ENCODE data around the gene PRR5L.

PRR5L gene

DNA sequence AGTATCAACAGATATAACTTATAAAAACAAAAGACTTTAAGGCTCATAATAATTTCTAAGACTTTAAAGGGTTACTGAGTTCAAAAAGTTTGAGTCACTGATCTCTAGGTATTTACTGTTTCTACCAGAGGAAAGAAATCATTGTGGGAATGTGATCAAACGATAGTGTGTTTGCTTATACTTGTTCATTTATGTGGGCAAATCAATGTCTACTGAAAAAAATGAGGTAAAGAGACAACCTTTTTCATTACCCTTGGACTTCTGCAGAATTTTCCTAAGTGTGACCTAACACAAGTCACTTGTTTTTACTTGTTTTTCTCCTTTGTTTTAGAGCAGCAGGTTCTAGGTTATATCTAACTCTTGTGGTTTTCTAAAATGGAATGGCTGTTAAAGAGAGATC, 65.4 kb downstream of the PRR5L start:
- DNase-seq = no peak

DNA sequence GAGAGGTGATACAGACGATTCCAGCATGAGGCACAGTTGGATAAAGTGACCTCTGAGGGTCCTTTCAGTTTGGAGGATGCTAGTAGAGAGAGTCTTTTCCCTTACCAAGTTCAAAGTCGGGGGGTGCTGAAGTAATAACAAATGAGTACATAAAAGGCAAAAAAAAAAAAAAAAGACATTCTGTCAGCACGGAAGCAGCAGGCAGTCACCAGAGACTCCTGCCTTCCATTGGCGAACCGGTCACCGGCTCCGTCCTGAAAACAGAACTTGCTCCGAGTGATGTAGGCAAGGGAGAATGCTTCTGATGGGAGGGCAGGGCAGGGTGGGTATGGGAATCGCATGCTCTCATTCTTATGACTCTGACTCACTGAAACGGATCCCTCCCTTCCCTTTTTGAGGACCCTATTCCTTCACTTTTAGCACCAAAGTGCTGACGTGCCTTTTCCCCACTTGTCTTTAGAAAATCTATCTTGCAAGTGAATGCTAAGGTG, 65.9 kb downstream of the PRR5L start:
- no peak for DNase-seq

DNA sequence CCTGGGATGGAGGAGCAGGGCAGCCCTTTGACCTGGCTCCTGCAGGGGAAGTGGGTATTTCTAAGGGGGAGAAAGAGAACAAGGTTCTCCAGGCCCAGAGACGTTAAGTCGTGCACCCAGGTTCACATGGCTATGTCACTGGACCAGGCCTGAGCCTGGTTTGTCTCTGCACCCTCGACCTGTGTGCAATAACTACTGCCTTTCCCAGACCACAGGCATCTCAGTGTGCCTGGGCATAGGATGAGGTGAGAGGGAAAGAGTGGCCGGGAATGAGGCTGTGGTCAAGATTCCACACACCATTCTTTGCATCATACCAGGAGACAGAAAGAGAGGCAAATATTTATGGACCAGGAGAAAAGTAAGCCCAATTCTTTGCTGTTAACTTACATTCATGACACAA, 66.8 kb downstream of the PRR5L start:
- no peak for DNase-seq

DNA sequence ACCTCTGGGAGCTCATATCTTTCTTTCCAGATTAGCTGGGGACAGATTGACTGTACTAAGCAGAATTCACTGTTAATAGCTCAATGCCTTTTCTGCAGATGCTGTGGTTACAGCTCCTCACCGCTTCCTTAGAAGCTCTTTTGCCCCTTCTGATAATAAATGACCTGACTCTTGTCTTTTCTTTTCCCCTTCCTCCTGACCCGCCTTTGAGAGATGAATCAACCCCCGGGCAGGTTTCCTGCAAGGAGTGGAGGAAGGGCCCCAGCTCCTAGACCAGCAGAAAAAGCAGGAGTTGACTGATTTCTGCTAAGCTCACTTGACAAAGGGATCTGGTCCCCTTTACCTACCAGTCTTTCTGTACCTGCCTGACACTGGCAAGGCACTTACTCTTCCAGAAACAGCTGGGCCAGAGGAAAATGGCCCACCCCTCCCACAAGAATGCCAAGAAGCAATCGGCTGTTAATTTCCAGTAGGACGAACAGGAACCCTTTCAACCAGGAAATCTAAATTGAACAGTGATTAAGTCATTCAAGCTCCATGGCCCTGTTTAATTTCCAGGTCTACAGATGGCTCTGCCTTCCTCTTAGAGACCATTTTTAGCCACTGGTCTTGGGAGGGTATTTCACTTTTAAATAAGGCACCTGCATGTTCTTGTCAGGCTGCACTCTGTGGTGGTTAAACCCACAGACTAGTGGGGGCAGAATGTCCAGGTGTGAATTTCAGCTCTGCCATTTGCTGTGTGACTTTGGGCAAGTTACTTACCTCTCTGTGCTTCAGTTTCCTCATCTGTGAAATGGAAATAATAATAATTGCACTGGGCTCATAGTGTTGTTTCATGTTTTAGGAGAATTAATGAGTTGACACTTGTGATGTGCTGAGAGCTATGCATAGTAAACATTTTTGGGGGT, 67.5 kb downstream of the PRR5L start:
- DNase-seq = peak; percentile 9

DNA sequence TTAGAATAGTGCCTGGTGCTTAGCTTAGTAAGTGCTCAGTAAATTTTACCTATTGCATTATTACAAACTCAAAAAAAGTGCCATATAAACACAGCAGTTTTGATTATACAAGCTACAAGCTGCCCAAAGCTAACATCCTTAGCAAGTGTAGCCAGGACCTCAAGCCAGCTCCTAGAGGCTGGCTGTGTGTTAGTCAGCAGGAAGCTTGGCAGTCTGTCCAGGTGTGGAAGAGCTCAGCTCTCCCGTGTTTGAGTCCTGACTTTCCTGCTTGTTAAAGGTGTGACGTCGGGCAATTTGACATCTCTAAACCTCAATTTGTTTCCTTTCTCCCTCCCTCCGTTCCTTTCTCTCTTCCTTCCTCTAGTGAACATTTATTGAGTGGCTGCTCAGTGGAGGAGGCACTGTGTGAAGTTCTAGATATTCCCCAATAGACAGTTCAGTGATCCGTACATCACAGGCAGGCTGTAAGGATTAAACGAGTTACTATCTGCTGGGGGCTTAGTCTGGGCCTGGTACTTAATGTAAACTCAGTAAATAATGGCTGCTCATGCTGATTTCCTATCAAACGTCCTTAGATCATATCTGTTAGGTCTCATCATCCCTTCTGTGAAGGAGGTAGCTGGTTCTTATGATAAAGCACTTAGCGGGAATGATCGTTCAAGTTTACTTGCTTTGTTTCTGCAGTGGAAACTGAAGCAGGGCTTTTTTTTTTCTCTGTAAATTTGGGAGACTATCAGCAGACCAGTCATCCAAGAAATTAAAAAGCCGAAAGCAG, 68.7 kb downstream of the PRR5L start:
- no peak for DNase-seq

DNA sequence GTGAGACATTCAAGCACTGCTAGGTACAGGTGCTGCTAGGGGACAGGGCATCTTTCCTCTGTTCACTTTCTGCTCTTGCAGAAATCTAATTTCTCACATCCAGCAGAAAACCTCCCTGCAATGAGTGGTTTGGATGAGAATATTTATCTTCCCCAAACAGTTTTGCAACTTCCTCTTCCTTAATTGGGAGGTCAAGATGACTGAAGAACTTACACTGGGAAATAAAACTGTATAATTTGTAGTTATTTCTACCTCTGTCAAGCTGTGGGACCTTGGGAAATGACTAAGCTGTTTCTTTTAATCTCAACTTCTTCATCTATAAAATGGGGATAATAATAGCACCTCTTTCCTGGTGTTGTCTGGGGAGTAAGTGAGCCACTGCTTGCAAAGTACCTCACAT, 69.8 kb downstream of the PRR5L start:
- DNase-seq = peak; percentile 11

DNA sequence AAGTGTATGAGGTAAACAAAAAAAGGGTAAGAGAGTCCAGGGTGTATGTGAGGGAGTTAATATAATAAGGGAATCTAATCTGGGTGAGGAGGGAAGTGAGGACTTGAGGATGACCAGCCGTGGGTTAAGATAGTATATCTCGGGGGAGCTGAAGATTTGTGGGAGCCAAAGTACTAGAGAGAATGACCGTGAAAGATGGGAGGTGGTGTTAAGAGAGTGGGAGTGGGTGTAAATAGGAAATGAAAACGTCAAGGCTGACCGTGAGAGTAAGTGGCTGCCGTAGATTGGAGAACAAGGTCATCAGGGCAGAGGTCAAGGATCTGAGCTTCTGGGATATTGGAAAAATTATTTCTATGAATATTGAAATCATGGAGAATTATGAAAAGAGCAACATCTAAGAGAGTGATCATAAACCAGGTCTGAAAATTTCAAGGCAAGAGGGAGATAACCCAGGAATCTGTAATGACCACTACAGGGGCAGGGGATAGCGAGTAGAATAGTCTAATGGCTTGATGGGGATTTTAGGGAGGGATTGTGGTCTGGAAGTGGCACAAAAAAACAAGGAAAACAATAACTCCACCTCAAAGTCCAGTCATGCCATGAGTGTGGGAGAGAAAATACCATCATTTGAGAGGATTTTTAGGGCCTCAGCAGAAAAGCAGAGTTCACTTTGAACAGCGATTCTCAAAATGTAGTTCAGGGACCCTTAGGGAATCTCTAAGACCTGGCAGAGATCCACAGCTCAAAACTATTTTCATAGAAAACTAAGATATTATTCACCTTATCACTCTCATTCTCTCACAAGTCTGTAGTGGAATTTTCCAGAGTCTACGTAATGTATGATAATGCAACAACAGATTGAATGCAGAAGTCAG, 72.0 kb downstream of the PRR5L start:
- no peak for DNase-seq

DNA sequence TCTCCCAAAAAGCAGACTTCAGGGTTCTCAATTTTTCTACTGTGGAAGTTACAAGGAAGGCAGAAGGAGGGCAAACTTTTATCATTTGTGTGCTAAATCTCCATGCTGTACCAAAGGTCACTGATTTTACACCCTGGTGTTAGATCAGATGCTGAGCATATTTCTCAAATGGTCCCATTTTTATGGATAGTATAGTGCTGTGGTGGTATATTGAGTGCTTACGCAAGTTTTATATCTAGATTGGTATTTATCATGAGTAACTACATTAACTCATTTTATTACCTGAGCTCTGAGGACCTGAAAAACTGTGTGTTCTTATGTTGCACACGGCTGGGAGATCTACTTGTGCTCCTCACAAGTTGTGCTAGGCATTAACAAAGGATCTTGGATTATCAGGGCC, 75.1 kb downstream of the PRR5L start:
- no peak for DNase-seq

DNA sequence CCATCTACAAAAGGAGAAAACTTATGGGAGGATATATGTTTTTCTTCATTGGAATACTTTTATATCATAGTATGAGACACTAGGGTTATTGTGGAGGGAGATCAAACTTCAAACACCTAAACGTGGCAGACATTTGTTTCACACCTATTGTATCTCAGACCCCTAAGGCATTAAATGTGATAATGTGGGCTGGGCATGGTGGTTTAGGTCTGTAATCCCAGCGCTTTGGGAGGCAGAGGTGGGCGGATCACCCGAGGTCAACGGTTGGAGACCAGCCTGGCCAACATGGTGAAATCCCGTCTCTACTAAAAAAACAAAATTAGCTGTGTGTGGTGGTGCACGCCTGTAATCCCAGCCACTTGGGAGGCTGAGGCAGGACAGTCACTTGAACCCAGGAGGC, 75.5 kb downstream of the PRR5L start:
- no peak for DNase-seq

DNA sequence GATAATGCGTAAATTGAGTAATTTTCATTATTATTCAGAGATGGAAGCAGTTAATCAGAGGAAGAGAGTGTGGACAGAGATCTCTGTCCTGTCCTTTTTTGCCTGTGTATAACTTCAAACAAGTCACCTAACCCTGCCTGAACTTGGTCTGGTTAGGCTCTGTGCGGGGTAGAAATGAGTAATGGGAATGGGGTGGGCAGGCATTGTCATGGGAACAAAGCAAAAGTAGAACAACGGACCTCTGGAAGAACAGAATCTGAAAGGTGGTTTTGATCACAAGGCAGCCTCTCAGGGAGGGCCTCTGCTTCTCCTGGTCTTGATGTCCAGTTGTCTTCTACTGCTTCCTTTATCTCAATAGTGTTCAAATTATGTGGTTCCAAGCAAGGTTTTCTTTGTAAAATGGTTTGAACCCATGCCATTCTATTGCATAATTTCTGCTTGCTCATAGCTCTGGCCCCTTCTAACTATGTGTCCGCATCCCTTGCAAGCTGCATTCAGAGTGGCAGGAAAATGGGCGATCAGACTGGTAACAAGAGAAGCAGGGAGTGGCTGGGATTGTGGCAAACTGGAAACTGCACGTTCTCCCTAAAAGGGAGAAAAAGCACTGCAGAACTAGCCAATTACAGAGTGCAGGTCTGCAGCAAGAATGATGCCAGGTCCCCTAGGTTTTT, 76.1 kb downstream of the PRR5L start:
- no peak for DNase-seq

DNA sequence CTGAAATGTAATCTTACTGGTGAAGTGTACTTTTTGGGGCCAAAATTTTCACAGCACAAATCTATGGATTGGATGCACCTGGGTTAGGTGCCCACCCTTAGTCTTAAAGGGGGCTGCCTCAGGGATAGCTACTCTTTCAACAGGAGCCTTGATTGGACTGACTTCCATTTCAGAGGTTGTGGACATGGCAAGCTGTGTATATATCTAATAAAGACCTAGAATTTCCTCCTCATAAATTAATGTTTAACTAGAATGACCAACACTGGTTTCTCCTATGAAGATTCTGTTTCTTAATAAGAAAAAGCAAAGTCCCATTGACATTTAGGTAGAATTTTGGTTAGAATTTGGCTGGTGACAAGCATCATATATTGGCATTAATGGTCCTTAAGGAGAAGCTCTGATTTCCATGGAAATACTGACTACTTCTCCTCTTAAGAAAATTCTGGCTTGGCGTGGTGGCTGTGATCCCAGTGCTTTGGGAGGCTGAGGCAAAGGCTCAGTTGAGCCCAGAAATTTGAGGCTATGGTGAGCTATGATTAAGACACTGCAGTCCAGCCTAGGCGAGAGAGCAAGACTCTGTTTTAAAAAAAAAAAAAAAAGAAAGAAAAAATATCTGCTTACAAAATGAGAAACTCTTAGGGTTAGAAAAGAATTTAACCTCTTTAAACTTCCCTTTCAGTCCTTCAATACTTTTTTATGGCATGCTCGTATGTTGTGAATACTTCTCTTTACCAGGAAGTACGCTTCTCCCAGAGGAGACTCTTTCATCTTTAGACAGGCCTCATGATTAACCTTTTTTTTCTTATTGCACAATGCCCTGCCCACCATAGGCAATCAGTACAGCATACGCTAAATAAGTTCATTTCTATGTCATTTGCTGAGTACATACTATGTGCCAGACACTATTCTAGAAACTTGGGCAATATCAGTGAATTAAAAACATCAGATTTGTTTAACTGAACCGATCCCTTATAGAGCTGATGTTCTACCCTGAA, 77.2 kb downstream of the PRR5L start:
- DNase-seq = no peak

DNA sequence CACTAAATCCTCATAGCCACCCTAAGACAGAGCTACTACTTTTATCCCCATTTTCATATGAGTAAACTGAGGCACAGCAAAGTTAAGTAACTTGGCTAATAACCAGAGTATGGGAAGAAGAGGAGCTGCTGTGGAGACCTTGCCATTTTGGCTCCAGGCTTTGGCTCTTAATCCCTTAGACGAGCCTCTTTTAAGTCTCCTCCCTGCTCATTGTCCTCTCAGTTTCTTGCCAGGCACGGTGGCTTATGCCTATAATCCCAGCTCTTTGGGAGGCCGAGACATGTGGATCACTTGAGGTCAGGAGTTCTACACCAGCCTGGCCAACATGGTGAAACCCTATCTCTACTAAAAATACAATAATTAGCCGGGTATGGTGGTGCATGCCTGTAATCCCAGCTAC, 78.6 kb downstream of the PRR5L start:
- DNase-seq = no peak

DNA sequence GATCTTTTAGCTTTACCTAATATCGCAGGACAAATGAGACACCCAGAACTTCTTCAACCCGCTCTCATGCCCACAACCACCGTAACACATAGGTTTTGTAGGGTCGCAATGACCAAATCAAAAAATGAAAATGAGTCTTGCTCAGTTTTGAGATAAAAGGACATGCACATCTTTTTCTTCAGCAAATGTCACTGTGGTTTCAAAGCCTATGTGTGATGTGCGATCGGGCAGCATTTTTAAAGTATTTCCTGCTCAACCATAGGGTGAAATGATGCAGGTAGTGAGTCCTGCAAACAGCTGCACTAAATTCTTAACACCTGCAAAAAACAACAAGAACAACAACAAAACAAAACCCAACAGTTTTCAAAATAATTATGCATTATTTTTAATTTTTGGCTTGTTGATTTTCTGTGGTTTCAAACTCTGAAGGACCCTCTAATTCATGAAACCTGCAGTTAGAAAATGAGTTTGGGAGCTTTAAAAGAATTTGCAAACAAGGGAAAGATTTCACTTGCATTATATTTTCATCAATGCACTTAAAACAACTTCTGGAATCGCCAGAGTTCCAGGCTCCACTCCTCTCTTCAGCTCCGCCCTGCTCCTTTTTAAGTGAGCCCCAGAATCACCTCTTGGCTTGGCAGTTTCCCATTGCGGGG, 79.4 kb downstream of the PRR5L start:
- DNase-seq = no peak

DNA sequence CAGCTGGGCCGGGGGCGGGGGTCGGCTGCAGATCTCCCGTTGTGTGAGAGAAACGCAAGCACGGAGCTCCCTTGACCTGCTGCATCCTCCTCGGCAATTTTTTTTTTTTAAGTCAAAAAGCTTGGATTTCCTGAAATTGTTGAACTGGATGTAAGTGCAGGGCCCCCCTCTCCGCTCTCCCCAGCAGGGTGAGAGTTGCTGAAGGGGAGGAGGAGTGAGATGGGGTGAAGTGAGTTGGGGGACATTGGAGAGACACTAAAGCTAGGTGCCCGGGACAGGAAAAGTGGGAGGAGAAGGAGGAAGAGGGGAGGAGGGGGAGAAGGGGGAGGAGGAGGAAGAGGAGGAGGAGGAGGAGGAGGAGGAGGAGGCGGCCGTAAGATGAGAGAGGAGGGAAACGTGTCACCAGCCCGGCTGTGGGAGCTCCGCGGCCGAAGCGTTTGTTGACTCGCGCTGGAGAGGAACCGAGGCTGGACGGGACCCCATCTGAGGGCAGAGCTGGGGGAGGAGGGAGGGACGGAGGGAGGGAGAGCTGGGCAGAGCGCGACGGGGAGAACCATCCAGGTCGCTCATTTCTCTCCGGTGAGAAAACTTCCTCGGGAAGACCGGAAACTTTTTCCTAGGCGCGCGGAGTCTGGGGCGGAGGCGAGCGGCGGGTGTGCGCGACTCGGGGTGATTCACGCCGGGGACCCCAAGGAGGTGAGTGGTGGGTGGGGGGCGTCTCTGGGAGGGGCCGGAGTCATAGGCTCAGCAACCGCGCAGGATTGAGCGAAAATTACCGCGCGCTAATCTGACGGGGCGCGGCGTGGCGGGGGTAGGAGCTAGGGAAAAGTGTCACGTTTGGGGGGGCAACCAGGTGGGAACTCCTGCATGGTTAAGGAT, 80.2 kb downstream of the PRR5L start:
- no peak for DNase-seq

DNA sequence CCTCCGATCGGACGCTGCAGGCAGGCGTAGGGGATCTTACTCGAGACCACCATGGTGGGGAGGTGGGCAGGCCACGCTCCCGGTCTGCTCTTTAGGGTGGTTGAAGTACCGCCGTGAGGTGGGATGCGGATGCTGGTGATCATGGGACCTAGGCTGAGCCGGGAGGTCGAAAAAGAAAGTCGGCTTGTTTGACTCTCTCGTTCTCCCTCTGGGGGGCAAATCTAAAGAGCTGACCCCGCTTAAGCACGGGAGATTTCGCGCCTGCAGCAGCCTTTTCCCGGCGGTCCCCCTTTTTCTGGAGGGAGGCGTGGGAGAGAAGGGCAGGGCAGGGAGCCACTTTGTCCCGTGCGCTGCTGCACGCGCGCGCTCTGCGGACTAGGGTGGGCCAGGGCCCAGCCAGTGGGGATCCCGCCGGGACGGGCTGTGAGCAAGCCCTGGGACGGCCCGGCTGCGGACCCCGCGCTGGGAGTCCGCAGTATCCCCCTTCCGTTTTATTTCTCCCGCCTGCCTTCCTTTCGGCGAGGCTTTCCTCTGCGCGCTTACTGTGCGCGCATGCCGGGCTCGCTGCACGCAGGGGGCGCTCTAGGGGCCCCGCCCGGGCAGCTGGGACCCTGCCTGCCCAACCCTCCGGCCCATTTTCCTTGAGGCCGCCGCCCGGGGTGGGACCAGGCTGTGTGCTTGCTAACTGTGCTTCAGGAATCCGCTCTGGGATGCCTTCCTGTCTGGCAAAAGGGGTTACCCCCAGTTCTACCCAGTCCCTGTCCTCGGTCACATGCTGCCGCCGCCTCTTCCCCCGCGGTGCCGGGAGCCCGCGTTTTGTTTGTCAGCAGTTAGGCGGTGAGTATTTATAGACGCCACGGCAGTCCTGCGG, 81.0 kb downstream of the PRR5L start:
- no peak for DNase-seq

DNA sequence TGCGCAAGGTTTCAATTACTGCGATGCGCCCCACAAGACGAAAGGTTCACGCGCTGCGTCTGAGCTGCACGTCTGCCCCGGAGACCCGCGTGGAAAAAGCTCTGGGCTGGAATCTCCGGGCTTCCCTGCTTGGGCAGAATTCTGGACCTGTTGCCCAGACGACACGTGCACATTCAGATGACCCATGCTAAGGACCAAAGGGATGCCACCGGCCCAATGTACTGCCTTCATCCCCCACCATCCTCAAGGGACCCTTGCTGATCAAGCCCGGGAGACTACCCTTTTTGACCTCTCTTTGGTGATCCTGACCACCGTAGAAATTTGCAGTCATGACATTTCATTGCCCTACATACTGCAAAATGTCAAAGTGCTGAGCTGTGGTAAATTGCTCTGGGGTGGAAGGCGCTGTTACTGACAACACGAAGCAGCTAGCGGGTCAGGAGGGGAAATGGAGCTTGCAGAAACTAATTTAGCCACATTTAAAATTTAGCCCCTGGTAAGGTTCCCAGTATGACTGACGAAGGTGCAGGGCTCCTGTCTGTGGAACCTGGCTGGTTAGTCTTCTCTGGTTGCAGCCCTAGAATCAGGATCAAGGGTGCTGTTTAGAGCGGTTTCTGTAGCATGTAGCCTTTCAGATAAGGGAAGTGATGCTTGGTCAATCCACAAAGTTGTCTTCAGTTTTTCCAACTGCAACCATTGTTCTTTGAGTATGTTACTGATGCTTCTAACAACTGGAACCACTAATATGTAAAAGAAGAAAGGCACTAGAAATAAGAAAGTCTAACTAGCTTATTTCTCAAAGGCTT, 81.9 kb downstream of the PRR5L start:
- DNase-seq = no peak

DNA sequence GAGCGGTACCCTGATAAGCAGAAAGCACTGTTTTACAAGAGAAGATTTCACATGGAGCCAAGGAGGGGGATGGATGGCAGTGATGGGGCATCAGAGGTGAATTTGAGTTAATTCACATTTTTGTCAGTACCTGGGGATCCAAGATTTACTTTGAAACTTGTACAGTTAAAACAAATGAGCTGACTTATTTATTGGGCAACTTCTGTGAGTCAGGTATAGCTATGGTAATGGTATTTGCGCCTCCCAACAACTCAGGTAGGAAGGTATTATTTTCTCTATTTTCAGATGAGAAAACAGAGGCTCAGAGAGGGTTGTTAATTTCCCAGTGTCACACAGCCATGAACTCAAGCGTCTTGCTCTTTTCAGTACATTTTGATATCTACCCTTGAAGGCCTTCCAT, 83.6 kb downstream of the PRR5L start:
- DNase-seq = no peak
